Spleen (tissue), 11 donors: ENCODE results near the gene SLC25A44. TPM values are rescaled to one million over a fixed set of nuclear protein-coding genes. Genes with fewer than 3 reads are reported as not detected.

Experiments
- DNase-seq: peaks from one replicate; pipeline ENCODE4 v3.0.0-alpha.2; 2020
- H3K27ac ChIP-seq, 8 donors: fragments of 200-600 bp; sonication (generic) in 7 of 8; 1 replicate in 4 of 8; 2 replicates in 4 of 8; pipeline versions ENCODE4 v1.5.0 to v1.8.0; 2016 to 2021; ENCODE audit warnings: inconsistent platforms in 4 of 8, mild to moderate bottlenecking in 4 of 8, moderate library complexity in 1 of 8
- H3K27me3 ChIP-seq, 7 donors: fragments of 200-600 bp; sonication (generic) in 6 of 7; replicated peaks in 1 of 7; 1 replicate in 4 of 7; 2 replicates in 3 of 7; pipeline versions ENCODE4 v1.5.0 to v1.8.0; 2016 to 2021; ENCODE audit warnings: inconsistent platforms in 3 of 7, mild to moderate bottlenecking in 1 of 7
- H3K36me3 ChIP-seq, 6 donors: fragments of 200-600 bp; sonication (generic) in 5 of 6; 1 replicate in 4 of 6; 2 replicates in 2 of 6; pipeline versions ENCODE4 v1.5.0 to v1.8.0; 2016 to 2021; ENCODE audit warnings: inconsistent platforms in 2 of 6
- H3K4me1 ChIP-seq, 6 donors: fragments of 200-600 bp; sonication (generic) in 5 of 6; 1 replicate in 3 of 6; 2 replicates in 3 of 6; pipeline versions ENCODE4 v1.5.0 to v1.8.0; 2016 to 2021; ENCODE audit warnings: inconsistent platforms in 3 of 6
- H3K4me3 ChIP-seq, 8 donors: fragments of 200-600 bp; sonication (generic) in 7 of 8; 1 replicate in 4 of 8; 2 replicates in 4 of 8; pipeline versions ENCODE4 v1.5.0 to v1.8.0; 2016 to 2021; ENCODE audit warnings: inconsistent platforms in 4 of 8, mild to moderate bottlenecking in 4 of 8, moderate library complexity in 2 of 8
- H3K9me3 ChIP-seq, 8 donors: fragments of 200-600 bp; sonication (generic) in 7 of 8; 1 replicate in 4 of 8; 2 replicates in 4 of 8; pipeline versions ENCODE4 v1.5.0 to v1.8.0; 2016 to 2021; ENCODE audit warnings: inconsistent platforms in 4 of 8
- POLR2A ChIP-seq, 3 donors: fragments of 450-650 bp; IDR thresholded peaks; one replicate each; pipeline ENCODE4 v1.5.1; 2017; ENCODE audit warnings: antibody characterized with exemption in 3 of 3, mild to moderate bottlenecking in 1 of 3
- POLR2AphosphoS5 ChIP-seq, 3 donors: sonication (generic); formaldehyde crosslinking; IDR thresholded peaks; one replicate each; pipeline ENCODE4 v1.5.1; 2017; ENCODE audit warnings: antibody characterized with exemption in 3 of 3
- WGBS, 5 donors: extraction: QIAGEN DNeasy Blood & Tissue Kit in 3 of 5; methylation state at CpG; one replicate each; pipeline versions ENCODE4 v1.1.5 to v1.1.7; 2013 to 2018; 5-methylcytosine and 5-hydroxymethylcytosine counted together
- intact Hi-C: fragments of 100-400 bp; cut with DNase I; formaldehyde crosslinking; loops from one replicate; pipeline ENCODE4 v1.15.0; 2023; ENCODE audit warnings: low total_unique reads
- polyA plus RNA-seq, 3 donors: library from polyadenylated mRNA; stranded (reverse); fragments of 200-250 nt; gene quantifications; one replicate each; pipeline ENCODE4 v1.2.1, GENCODE V29; 2013
- total RNA-seq, 7 donors: library from RNA; depleted of rRNA in 3 of 7; stranded (reverse); fragments of >200 nt in 3 of 7; fragmentation: NEBNext Ultra II Directional in 4 of 7; extraction: Animal tissue kit (Norgen Biotek cat#: 25700) in 4 of 7; gene quantifications; one replicate each; pipeline versions ENCODE4 v1.1.0 to v1.2.1, GENCODE V29; 2016 to 2021
- TF ChIP-seq, protein P1 (sequence below), 11 experiments: fragments of 200-600 bp in 7 of 11; fragments of 450-650 bp in 4 of 11; sonication (generic) in 4 of 11; IDR thresholded peaks in 8 of 11; conservative IDR thresholded peaks in 3 of 11; 1 replicate in 7 of 11; 2 replicates in 4 of 11; pipeline versions ENCODE4 v1.4.0 to v1.8.0; 2016 to 2021; ENCODE audit warnings: antibody characterized with exemption in 11 of 11, inconsistent platforms in 4 of 11, mild to moderate bottlenecking in 1 of 11
- donor health status: healthy with polysubstance abuse.
- donor health status: DM: no; HTN: no; CAD: no; lungs with moderate emphysema.
- donor health status: DM: no; HTN: no; CAD: no.
- donor health status: Bipolar disorder and iron deficiency.
- donor health status: healthy.
- donor health status: DM: no; HTN: no; CAD: no.
- donor health status: DM: yes; HTN: yes; CAD: no.

Gene SLC25A44
- total and polyA plus RNA-seq, 10 donors: 4.8 to 32.7 (median 24.8) TPM

DNA sequence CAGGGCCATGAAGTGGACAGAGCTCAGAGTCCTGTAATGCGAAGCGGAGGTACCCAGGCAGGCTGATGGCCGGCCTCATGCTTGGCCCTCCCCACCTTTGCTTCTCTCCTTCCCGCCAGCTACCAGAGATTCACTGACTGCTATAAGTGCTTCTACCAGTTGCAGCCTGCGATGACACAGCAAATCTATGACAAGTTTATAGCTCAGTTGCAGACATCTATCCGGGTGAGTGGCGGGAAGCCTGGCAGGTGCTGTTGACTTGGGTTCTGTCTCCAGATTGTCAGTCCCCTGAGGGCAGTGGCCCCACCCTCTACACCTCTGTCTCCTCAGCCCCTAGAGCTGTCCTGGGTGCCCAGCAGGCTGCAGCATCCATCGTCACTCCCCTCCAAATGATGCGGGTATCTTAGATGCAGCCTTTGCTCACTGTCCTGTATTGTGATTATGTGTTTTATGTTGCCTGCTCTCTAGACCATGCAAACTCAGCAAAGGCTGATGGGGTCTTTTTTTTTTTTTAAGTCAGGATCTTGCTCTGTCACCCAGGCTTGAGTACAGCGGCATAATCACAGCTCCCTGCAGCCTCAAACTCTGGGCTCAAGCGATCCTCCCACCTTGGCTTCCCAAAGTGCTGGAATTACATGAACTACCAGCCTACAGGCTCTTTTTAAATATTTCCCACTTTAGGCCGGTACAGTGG, 38.4 kb downstream of the SLC25A44 start:
- no peak for TF ChIP-seq POLR2A (IDR thresholded peaks at IDR 0.05)
- TF ChIP-seq POLR2AphosphoS5 (IDR thresholded peaks at IDR 0.05): no peak
- TF ChIP-seq, protein P1, sequence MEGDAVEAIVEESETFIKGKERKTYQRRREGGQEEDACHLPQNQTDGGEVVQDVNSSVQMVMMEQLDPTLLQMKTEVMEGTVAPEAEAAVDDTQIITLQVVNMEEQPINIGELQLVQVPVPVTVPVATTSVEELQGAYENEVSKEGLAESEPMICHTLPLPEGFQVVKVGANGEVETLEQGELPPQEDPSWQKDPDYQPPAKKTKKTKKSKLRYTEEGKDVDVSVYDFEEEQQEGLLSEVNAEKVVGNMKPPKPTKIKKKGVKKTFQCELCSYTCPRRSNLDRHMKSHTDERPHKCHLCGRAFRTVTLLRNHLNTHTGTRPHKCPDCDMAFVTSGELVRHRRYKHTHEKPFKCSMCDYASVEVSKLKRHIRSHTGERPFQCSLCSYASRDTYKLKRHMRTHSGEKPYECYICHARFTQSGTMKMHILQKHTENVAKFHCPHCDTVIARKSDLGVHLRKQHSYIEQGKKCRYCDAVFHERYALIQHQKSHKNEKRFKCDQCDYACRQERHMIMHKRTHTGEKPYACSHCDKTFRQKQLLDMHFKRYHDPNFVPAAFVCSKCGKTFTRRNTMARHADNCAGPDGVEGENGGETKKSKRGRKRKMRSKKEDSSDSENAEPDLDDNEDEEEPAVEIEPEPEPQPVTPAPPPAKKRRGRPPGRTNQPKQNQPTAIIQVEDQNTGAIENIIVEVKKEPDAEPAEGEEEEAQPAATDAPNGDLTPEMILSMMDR (IDR thresholded peaks at IDR 0.05 in 8 of 11, conservative IDR thresholded peaks at IDR 0.05 in 3 of 11): no peak

DNA sequence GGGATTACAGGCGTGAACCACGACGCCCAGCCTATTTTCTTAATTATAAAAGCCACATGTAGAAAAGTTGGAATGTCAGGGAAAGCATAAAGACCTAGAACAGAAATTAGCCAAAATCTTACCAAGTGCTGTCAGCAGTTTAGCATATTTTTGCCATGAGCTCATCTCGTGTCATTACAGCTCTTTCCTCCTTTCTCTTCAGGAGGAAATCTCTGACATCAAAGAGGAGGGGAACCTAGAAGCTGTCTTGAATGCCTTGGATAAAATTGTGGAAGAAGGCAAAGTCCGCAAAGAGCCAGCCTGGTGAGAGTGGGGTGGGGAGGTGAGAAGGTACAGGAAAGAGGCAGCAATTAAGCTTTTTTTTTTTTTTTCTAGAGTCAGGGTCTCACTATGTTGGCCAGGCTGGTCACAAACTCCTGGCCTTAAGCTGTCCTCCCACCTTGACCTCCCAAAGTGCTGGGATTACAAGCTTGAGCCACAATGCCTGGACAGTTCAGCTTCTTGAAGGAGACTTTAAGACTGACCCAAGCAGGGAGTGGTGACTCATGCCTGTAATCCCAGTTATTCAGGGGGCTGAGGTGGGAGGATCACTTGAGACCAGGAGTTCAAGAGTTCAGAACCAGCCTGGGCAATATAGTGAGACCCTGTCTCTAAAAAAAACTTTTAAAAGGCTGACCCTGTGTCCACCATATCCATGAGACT, 39.7 kb downstream of the SLC25A44 start:
- 80 to 92% (median 85%) methylated on average over 5 of the region's 5 CpGs for WGBS, 5 donors

More for the DNA sequence above, 38.4 kb downstream of the SLC25A44 start:
- Histone ChIP-seq H3K27me3 (no peaks in the 10 kb centered on the region), H3K36me3 (peaks cover 0 to 98% (median 46%) of the 10 kb centered on the region in 6 donors), H3K4me1 (no peaks in the 10 kb centered on the region), H3K4me3 (no peak overlapping the region), H3K27ac (no peak overlapping the region), H3K9me3 (no peaks in the 10 kb centered on the region)
- WGBS, 5 donors: 74 to 86% (median 79%) methylated on average over 12 of the region's 12 CpGs
- intact Hi-C loops: no loop called here
- DNase-seq: no peak

DNA sequence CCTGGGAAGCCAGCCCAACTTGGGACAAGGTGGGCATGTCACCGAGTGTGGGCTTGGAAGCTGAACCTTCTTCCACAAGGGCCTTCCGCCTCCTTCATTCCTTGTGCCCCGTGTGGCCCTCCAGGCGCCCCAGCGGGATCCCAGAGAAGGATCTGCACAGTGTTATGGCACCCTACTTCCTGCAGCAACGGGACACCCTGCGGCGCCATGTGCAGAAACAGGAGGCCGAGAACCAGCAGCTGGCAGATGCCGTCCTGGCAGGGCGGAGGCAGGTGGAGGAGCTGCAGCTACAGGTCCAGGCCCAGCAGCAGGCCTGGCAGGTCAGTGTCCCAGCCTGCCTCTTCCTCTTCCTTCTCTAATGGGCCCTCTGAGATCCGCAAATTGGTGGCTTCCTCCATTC, 42.3 kb downstream of the SLC25A44 start:
- intact Hi-C loops: no loop called here

More for the DNA sequence above, 39.7 kb downstream of the SLC25A44 start:
- Histone ChIP-seq H3K36me3 (peaks cover 0 to 98% (median 55%) of the 10 kb centered on the region in 6 donors), H3K9me3 (no peaks in the 10 kb centered on the region), H3K4me3 (no peak overlapping the region), H3K27ac (no peak overlapping the region), H3K4me1 (no peaks in the 10 kb centered on the region), H3K27me3 (no peaks in the 10 kb centered on the region)
- intact Hi-C loops: no loop called here
- TF ChIP-seq, protein P1 (IDR thresholded peaks at IDR 0.05 in 8 of 11, conservative IDR thresholded peaks at IDR 0.05 in 3 of 11): no peak
- no peak for TF ChIP-seq POLR2AphosphoS5 (IDR thresholded peaks at IDR 0.05)
- no peak for TF ChIP-seq POLR2A (IDR thresholded peaks at IDR 0.05)
- DNase-seq: no peak

More for the DNA sequence above, 42.3 kb downstream of the SLC25A44 start:
- Histone ChIP-seq H3K36me3 (peaks cover 3 to 100% (median 71%) of the 10 kb centered on the region in 6 donors), H3K4me1 (no peaks in the 10 kb centered on the region), H3K27me3 (no peaks in the 10 kb centered on the region), H3K9me3 (no peaks in the 10 kb centered on the region), H3K4me3 (no peak overlapping the region), H3K27ac (no peak overlapping the region)
- 92 to 98% (median 95%) methylated on average over 8 to 12 of the region's 12 CpGs for WGBS, 5 donors
- no peak for DNase-seq
- peak in 1 of 3 donors; percentile 37 for TF ChIP-seq POLR2AphosphoS5 (IDR thresholded peaks at IDR 0.05)
- TF ChIP-seq, protein P1 (IDR thresholded peaks at IDR 0.05 in 8 of 11, conservative IDR thresholded peaks at IDR 0.05 in 3 of 11): no peak
